CD14-positive monocyte (primary cell): ENCODE measurements around the gene MRM3. TPM values are rescaled to one million over a fixed set of nuclear protein-coding genes. Genes with fewer than 3 reads are reported as not detected.
"Not testable (repeated sequence)": the region's sequence is repeated elsewhere in the genome, so short reads cannot be mapped to it uniquely, and the experiment has no call there.

ENCODE experiments used
- DNase-seq, 3 donors: peaks; one replicate each; pipeline ENCODE4 v3.0.0-alpha.2; 2011 to 2022
- H2AFZ ChIP-seq: 2 replicates; pipeline ENCODE4 v1.6.0; 2012; ENCODE audit warnings: mild to moderate bottlenecking, low read depth, low read length, inconsistent platforms; ENCODE audit not compliant: insufficient read depth, poor library complexity, severe bottlenecking
- H3K27ac ChIP-seq, 2 donors: 1 replicate in 1 of 2; 2 replicates in 1 of 2; pipeline ENCODE4 v1.5.1; 2012 to 2013; ENCODE audit warnings: low read length in 2 of 2, control low read depth in 1 of 2, inconsistent platforms in 1 of 2, low read depth in 1 of 2, mild to moderate bottlenecking in 1 of 2
- H3K27me3 ChIP-seq, 2 donors: one replicate each; pipeline versions ENCODE4 v1.6.0 to v1.6.1; 2011 to 2013; ENCODE audit warnings: low read length in 2 of 2; ENCODE audit not compliant: control insufficient read depth in 2 of 2, insufficient read depth in 2 of 2
- H3K36me3 ChIP-seq, 2 donors: replicated peaks in 1 of 2; 1 replicate in 1 of 2; 2 replicates in 1 of 2; pipeline versions ENCODE4 v1.5.1 to v1.6.1; 2012 to 2013; ENCODE audit warnings: low read length in 2 of 2, control low read depth in 1 of 2, inconsistent platforms in 1 of 2, mild to moderate bottlenecking in 1 of 2; ENCODE audit not compliant: insufficient read depth in 2 of 2, control insufficient read depth in 1 of 2
- H3K4me1 ChIP-seq, 2 donors: 1 replicate in 1 of 2; 2 replicates in 1 of 2; pipeline versions ENCODE4 v1.5.1 to v1.6.1; 2012 to 2013; ENCODE audit warnings: low read length in 2 of 2, control low read depth in 1 of 2, inconsistent platforms in 1 of 2, mild to moderate bottlenecking in 1 of 2, moderate library complexity in 1 of 2; ENCODE audit not compliant: insufficient read depth in 2 of 2, control insufficient read depth in 1 of 2
- H3K4me2 ChIP-seq: replicated peaks from 2 replicates; pipeline ENCODE3; 2012; ENCODE audit warnings: low read length, moderate library complexity, mild to moderate bottlenecking; ENCODE audit not compliant: poor library complexity, severe bottlenecking; ENCODE audit errors: extremely low read depth
- H3K4me3 ChIP-seq, 3 experiments: fragments of 200-600 bp in 1 of 3; sonication (generic) in 1 of 3; replicated peaks in 1 of 3; 1 replicate in 2 of 3; 2 replicates in 1 of 3; pipeline ENCODE4 v1.5.1; 2011 to 2013; ENCODE audit warnings: low read length in 3 of 3, mild to moderate bottlenecking in 3 of 3, control low read depth in 2 of 3, low read depth in 2 of 3, inconsistent platforms in 1 of 3, moderate library complexity in 1 of 3
- H3K79me2 ChIP-seq: 2 replicates; pipeline ENCODE4 v1.6.0; 2012; ENCODE audit warnings: mild to moderate bottlenecking, control low read depth, inconsistent platforms, low read length, moderate library complexity; ENCODE audit not compliant: insufficient read depth
- H3K9ac ChIP-seq: 2 replicates; pipeline ENCODE4 v1.6.0; 2017; ENCODE audit warnings: low read length, mild to moderate bottlenecking; ENCODE audit not compliant: insufficient read depth, poor library complexity, severe bottlenecking
- H3K9me3 ChIP-seq, 2 donors: replicated peaks in 1 of 2; 1 replicate in 1 of 2; 2 replicates in 1 of 2; pipeline versions ENCODE4 v1.5.1 to v1.6.1; 2012 to 2013; ENCODE audit warnings: low read length in 2 of 2, control low read depth in 1 of 2; ENCODE audit not compliant: control insufficient read depth in 1 of 2, insufficient read depth in 1 of 2
- H4K20me1 ChIP-seq: 2 replicates; pipeline ENCODE4 v1.6.0; 2012; ENCODE audit warnings: mild to moderate bottlenecking, low read length, control low read depth, moderate library complexity; ENCODE audit not compliant: insufficient read depth
- H3K27ac Mint-ChIP-seq, 7 donors: one replicate each; pipeline ENCODE4 v1.8.0; 2020; ENCODE audit warnings: mild to moderate bottlenecking in 7 of 7, mixed read lengths in 7 of 7, moderate library complexity in 6 of 7, inconsistent platforms in 2 of 7
- H3K27me3 Mint-ChIP-seq, 3 donors: one replicate each; pipeline ENCODE4 v1.8.0; 2021 to 2022; ENCODE audit warnings: low read depth in 3 of 3, mild to moderate bottlenecking in 3 of 3, mixed read lengths in 3 of 3, moderate library complexity in 3 of 3, inconsistent platforms in 1 of 3
- H3K36me3 Mint-ChIP-seq, 2 donors: one replicate each; pipeline ENCODE4 v1.8.0; 2020; ENCODE audit warnings: mixed read lengths in 2 of 2, inconsistent platforms in 1 of 2, mild to moderate bottlenecking in 1 of 2
- H3K4me1 Mint-ChIP-seq: one replicate; pipeline ENCODE4 v1.8.0; 2020; ENCODE audit warnings: mild to moderate bottlenecking, mixed read lengths
- H3K4me3 Mint-ChIP-seq, 2 donors: one replicate each; pipeline ENCODE4 v1.8.0; 2020; ENCODE audit warnings: mild to moderate bottlenecking in 2 of 2, mixed read lengths in 2 of 2, moderate library complexity in 1 of 2
- H3K9me3 Mint-ChIP-seq, 7 donors: one replicate each; pipeline ENCODE4 v1.8.0; 2020 to 2022; ENCODE audit warnings: mixed read lengths in 7 of 7, mild to moderate bottlenecking in 6 of 7, moderate library complexity in 6 of 7, inconsistent platforms in 2 of 7
- WGBS: methylation state at CpG from one replicate; pipeline ENCODE4 v1.1.5; 2013; ENCODE audit warnings: missing lambda C conversion rate; ENCODE audit not compliant: insufficient coverage; 5-methylcytosine and 5-hydroxymethylcytosine counted together
- intact Hi-C, 2 donors: fragments of 100-400 bp; cut with micrococcal nuclease; formaldehyde crosslinking; loops; one replicate each; pipeline versions ENCODE4 v1.15.0 to v1.15.1; 2023
- polyA plus RNA-seq, 3 donors: library from polyadenylated mRNA; depleted of rRNA in 1 of 3; unstranded in 2 of 3; stranded (reverse) in 1 of 3; fragments of 300-500 nt in 2 of 3; fragments of >200 nt in 1 of 3; fragmentation: Illumina TruSeq in 2 of 3; gene quantifications; 1 replicate in 2 of 3; 2 replicates in 1 of 3; pipeline ENCODE4 v1.2.3, GENCODE V29; 2012 to 2021
- TF ChIP-seq, protein P1 (sequence below): fragments of 200-600 bp; IDR thresholded peaks from one replicate; pipeline ENCODE4 v1.8.0; 2022; ENCODE audit warnings: antibody characterized with exemption, mild to moderate bottlenecking

MRM3 gene
- polyA plus RNA-seq, 3 donors = 9.3 to 15.4 (median 12.8) TPM

DNA sequence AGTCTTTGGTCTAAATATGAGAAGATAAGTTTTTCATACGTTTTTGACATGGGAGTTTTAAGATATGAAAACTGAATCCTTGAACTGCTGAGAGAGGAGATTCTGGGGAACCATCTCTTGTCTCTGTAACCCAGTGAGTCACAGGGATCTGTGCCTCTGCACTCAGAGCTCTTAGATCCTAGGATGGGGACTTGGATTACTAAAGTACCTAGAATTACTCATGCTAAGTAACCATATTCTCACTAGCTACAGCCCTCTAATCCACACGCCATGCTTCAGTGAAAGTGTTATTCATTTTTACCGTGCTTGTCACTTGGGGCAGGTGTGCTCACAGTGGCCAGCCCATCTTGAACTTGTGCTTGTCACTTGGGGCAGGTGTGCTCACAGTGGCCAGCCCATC, 2.0 kb downstream of the MRM3 start:
- Mint-ChIP-seq H3K36me3 (peaks cover 35 to 39% of the 10 kb centered on the region in 2 donors), H3K27ac (no peak overlapping the region), H3K9me3 (no peaks in the 10 kb centered on the region), H3K4me3 (no peak overlapping the region), H3K4me1 (peaks cover 16% of the 10 kb centered on the region), H3K27me3 (peaks cover 0 to 2% (median 1%) of the 10 kb centered on the region in 3 donors)
- H3K4me2 ChIP-seq = no peak overlapping the region
- H3K9me3 ChIP-seq = no peaks in the 10 kb centered on the region
- no peak overlapping the region for H3K27ac ChIP-seq
- TF ChIP-seq, protein P1, sequence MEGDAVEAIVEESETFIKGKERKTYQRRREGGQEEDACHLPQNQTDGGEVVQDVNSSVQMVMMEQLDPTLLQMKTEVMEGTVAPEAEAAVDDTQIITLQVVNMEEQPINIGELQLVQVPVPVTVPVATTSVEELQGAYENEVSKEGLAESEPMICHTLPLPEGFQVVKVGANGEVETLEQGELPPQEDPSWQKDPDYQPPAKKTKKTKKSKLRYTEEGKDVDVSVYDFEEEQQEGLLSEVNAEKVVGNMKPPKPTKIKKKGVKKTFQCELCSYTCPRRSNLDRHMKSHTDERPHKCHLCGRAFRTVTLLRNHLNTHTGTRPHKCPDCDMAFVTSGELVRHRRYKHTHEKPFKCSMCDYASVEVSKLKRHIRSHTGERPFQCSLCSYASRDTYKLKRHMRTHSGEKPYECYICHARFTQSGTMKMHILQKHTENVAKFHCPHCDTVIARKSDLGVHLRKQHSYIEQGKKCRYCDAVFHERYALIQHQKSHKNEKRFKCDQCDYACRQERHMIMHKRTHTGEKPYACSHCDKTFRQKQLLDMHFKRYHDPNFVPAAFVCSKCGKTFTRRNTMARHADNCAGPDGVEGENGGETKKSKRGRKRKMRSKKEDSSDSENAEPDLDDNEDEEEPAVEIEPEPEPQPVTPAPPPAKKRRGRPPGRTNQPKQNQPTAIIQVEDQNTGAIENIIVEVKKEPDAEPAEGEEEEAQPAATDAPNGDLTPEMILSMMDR = no peak
- H3K79me2 ChIP-seq = peaks cover 47% of the 10 kb centered on the region
- no peaks in the 10 kb centered on the region for H3K27me3 ChIP-seq
- DNase-seq = no peak
- H2AFZ ChIP-seq = no peak overlapping the region
- H4K20me1 ChIP-seq = no peaks in the 10 kb centered on the region
- peaks cover 17 to 24% of the 10 kb centered on the region in 2 donors for H3K4me1 ChIP-seq
- intact Hi-C loops = loop anchor here in 1 of 2 donors (5.0 kb wide), 1 partner anchor 193 kb away; the partner anchor contains the start of gene NXN
- peaks cover 22 to 40% of the 10 kb centered on the region in 2 donors for H3K36me3 ChIP-seq
- no peak overlapping the region for H3K4me3 ChIP-seq
- WGBS = 100% methylated on average over 2 of the region's 3 CpGs
- H3K9ac ChIP-seq = no peak overlapping the region

DNA sequence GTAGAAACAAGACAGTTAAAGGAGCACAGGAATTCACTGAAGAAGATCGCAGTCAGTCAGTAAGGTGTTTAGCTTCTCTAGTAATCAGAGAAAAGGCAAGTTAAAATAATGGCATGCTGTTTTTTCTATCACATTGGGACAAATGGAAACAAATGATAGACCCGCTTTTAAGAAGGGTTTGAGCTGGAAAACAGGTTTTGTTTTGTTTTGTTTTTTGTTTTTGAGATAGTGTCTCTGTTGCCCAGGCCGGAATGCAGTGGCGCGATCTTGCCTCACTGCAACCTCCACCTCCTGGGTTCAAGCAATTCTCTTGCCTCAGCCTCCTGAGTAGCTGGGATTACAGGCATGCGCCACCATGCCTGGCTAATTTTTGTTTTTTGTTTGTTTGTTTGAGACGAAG, 3.7 kb downstream of the MRM3 start:
- H3K79me2 ChIP-seq = peaks cover 33% of the 10 kb centered on the region
- H3K4me3 ChIP-seq, DNase-seq, H3K27me3 ChIP-seq, H3K9me3 Mint-ChIP-seq, H3K9ac ChIP-seq, H2AFZ ChIP-seq, H3K27me3 Mint-ChIP-seq, H3K4me3 Mint-ChIP-seq, H3K27ac ChIP-seq, H3K27ac Mint-ChIP-seq, H3K9me3 ChIP-seq, intact Hi-C loops, H4K20me1 ChIP-seq, H3K4me2 ChIP-seq: not testable (repeated sequence)
- peaks cover 17 to 22% of the 10 kb centered on the region in 2 donors for H3K4me1 ChIP-seq
- Mint-ChIP-seq H3K36me3 (peaks cover 46 to 54% of the 10 kb centered on the region in 2 donors), H3K4me1 (peaks cover 16% of the 10 kb centered on the region)
- WGBS = 100% methylated on average over 2 of the region's 7 CpGs
- H3K36me3 ChIP-seq = peaks cover 34 to 55% of the 10 kb centered on the region in 2 donors
